NCI-H2107 treated with DMSO at 0.1 percent for 48 hours (cell line): ENCODE data around the gene SCN9A.
A peak's percentile ranks its signal among the peaks of the same experiment; 100 is the strongest.

Source experiments
- DNase-seq: peaks from one replicate; lab custom pipeline; 2025; ENCODE audit not compliant: unreplicated experiment; lab: John Stamatoyannopoulos, UW

SCN9A gene

DNA sequence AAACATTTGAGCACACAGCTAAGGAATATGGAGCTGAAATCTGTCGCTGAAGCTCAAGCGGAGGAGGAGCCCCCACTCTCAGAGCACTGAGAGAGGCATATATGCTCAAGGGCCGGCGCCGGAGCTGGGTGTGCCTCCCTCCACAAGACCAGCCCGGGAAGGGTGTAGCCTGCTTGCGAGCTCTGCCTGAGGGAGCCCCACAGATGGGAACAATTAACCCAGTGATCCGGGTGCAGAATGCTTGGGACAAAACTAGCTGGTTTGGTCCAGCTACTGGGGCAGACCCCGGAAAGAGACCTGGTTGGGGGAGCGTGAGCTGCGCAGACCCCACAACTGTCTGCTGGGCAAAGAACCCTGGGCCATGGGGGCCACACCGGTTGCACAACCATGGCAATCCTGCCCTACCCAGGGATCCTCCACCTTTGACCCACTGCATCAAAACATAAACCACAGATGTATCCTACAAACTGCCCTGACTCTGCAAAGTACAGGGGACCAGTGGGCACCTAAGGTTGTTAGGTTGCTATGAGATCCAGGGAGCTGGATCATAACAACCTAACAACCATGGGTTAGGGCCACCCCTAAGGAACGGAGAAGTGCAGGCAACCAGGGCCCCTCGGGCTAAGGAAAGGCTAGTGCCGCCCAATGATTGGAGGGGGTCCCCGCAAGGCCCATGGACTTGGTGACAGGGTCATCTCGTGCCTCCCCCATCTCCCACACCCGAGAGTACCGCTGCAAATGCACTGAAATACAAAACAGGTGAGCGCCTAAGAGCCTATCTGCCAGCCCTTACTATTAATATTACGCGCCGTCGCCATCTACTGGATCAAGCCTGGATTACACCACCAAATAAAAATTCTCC, 194.6 kb downstream of the SCN9A start:
- DNase-seq: peak; percentile 34

DNA sequence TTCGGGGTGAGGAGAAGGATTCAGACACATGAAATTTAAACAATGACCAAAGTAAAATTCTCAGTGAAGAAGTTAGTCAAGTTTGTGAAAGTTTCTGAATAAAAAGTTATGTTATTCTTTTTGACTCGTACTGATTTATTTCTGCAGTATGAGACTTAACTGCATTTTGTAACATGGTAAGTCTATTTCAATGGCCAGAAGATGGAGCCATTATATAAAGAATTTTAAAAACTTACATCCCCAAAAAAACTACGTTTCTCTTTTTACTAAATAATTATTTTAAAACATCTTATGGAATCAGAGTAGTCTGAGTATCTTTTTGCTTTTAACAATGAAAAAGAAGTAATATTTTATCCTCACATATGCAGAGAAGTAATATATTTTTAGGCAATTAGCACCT, 196.5 kb downstream of the SCN9A start:
- DNase-seq: no peak

DNA sequence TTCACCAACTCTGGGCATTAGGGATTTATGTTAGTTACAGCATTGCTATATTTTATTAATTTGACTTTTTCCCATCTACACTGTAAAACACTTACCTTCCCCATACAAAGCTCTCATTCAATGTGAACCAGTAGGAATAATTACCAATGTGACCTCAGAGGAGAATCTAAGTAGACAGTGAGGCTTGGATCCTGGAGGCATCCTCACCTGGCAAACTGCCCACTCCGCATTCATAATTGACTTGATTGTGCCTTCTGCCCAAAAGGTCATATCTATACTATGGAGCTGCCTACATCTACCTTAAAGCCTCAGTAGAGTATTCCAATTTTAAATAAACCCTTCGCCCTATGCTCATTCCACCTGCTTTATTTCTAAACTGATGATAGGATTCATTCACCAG, 202.5 kb downstream of the SCN9A start:
- DNase-seq: no peak

DNA sequence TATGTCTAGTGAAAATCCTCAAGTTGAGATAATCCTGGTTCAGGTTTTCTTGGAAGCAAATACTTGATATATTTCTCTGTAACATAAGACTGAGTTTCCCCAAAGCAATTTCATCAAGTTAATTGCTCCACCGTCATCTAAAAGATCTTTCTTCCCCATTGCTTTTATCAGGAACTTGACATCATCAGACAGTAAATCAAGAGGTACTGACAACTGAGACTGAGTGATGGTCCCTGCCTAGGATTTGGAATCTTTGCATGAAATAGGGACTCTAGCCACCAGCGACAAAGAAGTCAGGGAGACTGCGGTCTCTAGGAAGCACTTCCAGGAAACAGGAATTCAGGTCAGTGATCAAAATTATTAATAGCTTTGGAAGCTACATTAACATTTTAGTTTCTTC, 204.5 kb downstream of the SCN9A start:
- no peak for DNase-seq

DNA sequence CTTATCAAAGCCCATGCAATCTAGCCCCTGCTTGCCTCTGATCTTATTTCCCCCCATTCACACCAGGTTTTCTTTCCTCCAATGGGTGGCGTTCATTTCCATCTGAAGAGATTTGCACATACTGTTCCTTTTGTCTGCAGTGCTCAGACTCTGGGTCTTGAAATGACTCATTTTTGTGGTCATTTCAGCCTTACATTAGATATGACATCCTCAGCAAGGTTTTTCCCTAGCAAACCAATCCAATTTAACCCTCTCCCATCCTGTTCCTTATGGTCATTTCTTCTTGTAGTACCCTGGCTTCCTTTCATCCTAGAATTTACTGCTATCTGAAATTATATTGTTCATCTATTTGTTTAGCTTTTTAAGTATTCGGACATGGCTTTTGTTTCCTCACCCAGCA, 205.4 kb downstream of the SCN9A start:
- no peak for DNase-seq

DNA sequence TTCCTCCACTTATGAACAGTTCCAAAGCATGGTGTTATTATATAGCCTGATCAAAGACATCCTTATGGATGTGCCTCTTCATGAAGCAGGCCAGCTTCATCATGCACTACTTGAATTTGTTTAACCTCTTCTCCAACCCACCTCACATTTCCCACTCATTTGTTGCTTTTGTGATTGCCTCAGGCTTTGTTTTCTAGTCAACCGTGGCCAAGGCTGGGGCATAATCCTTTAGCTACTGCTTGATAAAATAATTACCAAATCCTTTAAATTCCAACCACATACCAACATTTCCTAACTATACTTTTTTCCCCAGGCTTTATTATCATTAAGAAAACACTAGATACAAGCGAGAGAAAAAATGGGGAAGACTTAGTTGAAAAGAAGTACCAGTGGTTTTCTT, 208.3 kb downstream of the SCN9A start:
- DNase-seq: no peak

DNA sequence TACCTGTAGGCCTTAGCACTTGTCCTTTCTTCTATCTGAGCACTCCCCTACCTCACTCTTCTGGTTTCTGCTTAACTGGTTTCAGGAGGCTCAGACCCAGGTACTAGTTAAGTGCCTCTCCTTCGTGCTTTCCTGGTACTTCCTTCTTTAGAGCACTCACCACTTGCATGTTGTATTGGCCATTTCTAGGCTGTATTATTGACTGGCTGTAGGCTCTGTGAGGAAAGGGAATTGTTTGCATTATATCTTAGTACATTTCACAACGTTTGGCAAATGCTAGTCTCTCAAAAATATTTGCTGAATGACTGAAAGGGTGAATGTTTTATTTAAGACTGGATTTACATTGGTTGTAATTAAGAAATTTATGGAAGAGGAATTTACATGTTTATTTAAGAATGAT, 212.0 kb downstream of the SCN9A start:
- DNase-seq: no peak

DNA sequence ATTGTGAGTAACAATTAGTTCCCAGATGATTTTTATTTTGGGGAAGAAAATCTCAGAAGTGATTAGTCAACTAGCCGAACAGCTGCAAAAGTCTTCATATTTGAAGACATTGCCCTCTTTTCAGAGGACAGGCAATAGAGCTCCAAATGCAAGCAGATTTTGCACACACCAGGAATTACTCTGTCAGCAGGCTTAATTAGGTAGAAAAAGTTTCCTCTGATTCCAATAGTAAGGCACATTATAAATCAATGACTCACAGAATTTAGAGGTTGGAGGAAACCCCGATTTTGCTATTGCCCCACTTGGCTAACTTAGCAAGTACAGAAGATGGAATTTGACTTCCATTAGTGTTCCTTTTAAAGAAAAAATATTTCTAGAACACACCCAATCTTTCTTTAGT, 217.2 kb downstream of the SCN9A start:
- no peak for DNase-seq

DNA sequence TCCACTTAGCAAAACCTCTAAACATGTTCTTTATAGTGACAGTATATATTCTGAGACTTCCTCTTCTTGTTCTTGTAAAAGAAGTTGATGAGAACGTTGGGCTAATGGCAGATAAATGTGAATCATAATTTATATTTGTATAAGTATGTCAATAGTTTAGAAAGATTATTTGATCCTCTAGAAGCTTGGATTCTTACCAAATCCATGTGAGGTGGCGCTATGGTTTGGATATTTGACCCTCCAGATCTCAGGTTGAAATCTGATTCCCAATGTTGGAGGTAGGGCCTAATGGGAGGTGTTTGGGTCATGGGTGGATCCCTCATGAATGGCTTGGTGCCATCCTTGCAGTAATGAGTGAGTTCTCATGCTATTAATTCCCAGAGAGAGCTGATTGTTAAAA, 218.2 kb downstream of the SCN9A start:
- no peak for DNase-seq

DNA sequence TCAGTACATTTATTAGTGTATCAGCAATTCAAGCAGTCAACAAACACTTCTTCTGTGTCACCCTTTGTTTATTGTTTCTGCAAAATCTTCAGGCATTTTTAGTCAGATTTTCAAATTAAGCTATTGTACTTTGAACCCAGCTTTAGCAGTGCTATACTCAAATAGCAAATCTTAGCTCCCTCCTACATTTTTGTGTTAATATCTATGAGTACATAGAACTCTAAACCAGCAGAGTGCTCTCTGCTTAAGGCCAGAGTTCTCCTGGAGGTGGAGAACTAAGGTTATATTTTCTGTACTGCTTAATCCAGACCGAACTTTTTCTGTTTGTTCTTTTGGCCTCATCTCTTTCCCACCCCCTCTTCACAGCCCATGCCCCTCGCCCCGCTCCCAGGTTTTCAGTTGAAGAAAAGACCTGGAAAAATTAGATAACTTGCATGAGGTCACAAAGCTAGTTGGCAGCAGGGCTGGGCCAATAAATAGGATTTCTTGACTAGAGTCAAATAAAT, 218.7 kb downstream of the SCN9A start:
- DNase-seq: no peak

DNA sequence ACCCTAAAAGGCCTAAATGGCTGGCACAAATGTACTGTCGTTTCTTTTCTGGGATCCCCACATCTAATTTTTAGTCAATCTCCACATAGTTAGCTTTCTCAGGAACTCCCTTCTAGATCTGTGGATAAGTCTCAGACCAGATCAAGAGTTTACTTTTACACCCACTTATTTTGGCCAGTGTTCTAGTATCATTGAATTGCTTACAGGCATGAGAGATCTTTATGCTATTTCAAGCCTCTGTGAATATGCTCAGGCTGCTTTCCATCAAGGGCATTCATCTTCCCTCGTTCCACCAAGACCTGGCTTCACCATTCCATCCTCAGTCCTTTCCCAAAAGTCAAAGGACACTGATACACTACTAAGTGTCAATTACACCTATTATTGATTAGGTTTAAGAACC, 220.2 kb downstream of the SCN9A start:
- no peak for DNase-seq

DNA sequence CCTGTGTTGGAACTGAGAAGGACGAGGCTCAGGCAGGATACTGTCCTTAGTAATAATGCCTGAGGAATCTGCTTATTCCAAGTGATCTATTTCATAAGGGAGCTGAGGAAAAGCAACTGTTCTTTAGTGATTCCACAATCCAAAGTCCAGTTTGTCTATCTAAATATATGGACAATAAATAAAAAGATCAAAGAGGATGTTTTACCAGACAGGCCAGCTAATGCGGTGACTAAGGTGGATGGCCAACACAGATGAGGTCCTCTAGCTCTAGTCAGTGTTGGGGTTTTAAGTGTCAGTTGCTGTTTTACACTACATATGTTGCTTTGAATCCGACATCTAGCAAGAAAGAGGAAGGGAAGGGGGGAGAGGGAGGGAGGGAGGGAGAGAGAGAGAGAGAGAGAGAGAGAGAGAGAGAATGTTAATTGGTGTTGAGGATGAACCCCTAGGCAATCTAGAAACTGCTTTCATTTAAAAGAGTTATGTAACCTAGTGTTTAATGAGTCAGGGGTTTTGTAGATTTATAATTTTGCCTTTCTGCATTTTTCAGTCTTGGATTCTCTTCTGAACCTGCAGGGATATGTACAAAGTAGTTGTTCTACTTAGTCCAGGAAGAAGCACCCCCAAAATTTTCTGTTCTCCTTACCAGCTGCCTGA, 220.9 kb downstream of the SCN9A start:
- DNase-seq: no peak

DNA sequence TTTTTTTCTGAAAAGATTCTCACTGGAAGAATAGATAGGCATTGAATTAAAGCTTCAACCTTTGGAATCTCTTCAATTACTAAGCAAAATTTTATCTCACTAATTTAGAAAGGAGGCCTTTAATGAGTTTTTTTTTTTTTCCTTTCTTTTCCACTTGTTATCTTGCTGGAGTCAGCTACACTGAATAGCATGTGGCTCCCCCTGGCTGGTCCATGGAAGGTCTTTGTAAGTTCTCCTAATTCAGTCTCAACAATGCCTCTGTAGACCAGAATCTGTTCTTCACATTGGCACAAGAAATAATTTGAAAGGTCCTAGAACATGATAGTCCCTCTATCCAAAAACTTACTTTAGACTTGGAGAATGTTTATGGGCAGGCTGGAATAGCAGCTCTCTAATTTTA, 223.7 kb downstream of the SCN9A start:
- no peak for DNase-seq

DNA sequence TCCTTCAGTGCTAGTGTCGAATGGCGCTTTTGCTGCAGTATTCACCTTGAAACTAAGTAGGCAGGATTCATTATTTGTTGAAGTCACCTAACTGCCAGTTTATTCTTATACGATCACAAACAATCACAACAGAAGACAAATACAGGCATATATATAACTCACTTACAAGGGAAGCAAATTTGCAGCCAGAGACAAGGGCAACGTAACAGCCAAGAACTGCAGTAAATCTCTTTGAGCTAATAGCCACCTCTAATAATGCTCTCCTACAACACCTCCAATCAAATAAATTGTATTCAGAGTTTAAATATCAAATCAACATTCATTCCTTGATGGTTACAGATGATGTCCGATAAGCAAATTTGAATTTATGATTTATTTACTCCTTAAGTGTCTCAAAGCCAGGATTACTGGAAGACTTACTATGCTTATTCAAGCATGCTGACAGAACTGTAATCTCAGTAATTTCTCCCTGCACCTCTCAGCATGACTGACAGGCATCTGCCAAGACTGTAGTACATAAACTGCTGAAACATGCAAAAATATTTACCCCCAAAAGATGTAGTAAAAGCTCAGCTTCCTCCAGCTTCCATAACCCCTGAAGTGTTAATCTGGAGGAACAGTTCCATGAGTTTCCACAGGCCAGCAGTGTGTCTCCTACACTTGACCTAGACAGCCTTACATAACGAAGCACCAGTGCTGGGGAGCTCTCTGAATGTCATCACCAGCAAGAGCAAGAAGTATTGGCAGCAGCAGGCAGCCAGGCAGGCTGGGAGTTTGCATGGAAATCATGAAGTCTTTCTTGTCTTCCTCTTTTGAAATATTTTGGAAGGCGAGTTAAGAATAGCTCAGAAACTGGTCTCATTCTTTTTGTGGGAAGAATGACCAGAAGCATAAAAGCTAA, 227.0 kb downstream of the SCN9A start:
- no peak for DNase-seq

DNA sequence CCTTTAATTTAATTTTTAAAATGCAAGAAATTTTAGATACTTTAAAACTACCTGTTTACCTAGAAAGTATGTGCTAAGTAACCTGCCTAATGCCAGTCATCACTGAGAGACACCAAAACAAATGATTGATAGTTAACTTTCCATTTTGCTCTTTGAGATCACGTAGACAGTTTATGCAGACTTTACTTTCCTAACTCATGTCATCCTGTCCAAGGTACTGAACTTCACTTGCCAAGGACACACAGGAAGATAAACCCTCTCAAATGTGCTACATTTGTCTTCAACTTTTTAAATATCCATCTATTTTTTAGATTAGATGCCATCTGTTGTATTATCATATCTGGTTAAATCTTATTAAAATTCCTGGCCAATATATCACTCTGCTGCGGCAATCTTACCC, 227.9 kb downstream of the SCN9A start:
- DNase-seq: no peak
